NCI-H2227 (cell line): Measurements from ENCODE around the gene FBP2.

ENCODE experiments used
- DNase-seq: peaks from one replicate; lab custom pipeline; 2025; ENCODE audit not compliant: unreplicated experiment; lab: John Stamatoyannopoulos, UW

Gene FBP2

GRCh38 chr9:94593459-94594345 is at the start of gene FBP2:
TSS of gene FBP2 (minus strand) at chr9:94593824. CDS start at chr9:94593726, 98 bp downstream.
- no peak for DNase-seq

GRCh38 chr9:94643176-94643575 is 49.6 kb upstream of the FBP2 start:
- no peak for DNase-seq

GRCh38 chr9:94642501-94642900 is 48.9 kb upstream of the FBP2 start:
- no peak for DNase-seq

GRCh38 chr9:94639999-94640376 is 46.4 kb upstream of the FBP2 start:
- no peak for DNase-seq

- DNase-seq = peak; percentile 18
Measured at GRCh38 chr9:94639061-94639998, 45.7 kb upstream of the FBP2 start, which contains the start of gene FBP1. TSS of gene FBP1 (minus strand) at chr9:94639518. CDS start at chr9:94639310, 208 bp downstream.

GRCh38 chr9:94638335-94639060 is 44.9 kb upstream of the FBP2 start:
- DNase-seq = no peak

GRCh38 chr9:94632737-94633136 is 39.1 kb upstream of the FBP2 start:
- DNase-seq = no peak

- DNase-seq = no peak
Measured at GRCh38 chr9:94631599-94631998, 38.0 kb upstream of the FBP2 start.

GRCh38 chr9:94630833-94631232 is 37.2 kb upstream of the FBP2 start:
- no peak for DNase-seq

GRCh38 chr9:94630281-94630680 is 36.7 kb upstream of the FBP2 start:
- no peak for DNase-seq

- no peak for DNase-seq
Measured at GRCh38 chr9:94627287-94627686, 33.7 kb upstream of the FBP2 start.

- DNase-seq = no peak
Measured at GRCh38 chr9:94625835-94626234, 32.2 kb upstream of the FBP2 start.

- no peak for DNase-seq
Measured at GRCh38 chr9:94624629-94625028, 31.0 kb upstream of the FBP2 start.

GRCh38 chr9:94623253-94623652 is 29.6 kb upstream of the FBP2 start:
- DNase-seq = no peak

GRCh38 chr9:94622087-94622800 is 28.6 kb upstream of the FBP2 start:
- no peak for DNase-seq

- DNase-seq = no peak
Measured at GRCh38 chr9:94619026-94619425, 25.4 kb upstream of the FBP2 start.

GRCh38 chr9:94613003-94613402 is 19.4 kb upstream of the FBP2 start:
- DNase-seq = no peak

- no peak for DNase-seq
Measured at GRCh38 chr9:94612071-94612470, 18.4 kb upstream of the FBP2 start.

GRCh38 chr9:94611638-94612068 is 18.0 kb upstream of the FBP2 start:
- no peak for DNase-seq

- DNase-seq = no peak
Measured at GRCh38 chr9:94610181-94610606, 16.6 kb upstream of the FBP2 start.

GRCh38 chr9:94607423-94607691 is 13.7 kb upstream of the FBP2 start:
- no peak for DNase-seq
